HEK293T (cell line): Measurements from ENCODE around the gene SLC6A7.

ENCODE experiments used
- CTCF ChIA-PET: fragments of 350-600 bp; formaldehyde crosslinking; extraction: SDS; loops from one replicate; lab custom pipeline; 2021; ENCODE audit warnings: antibody characterized with exemption, inconsistent platforms; lab: Yijun Ruan, JAX
- POLR2A ChIA-PET: fragments of 350-600 bp; formaldehyde crosslinking; extraction: SDS; loops from one replicate; lab custom pipeline; 2020; ENCODE audit warnings: antibody characterized with exemption, inconsistent platforms; lab: Yijun Ruan, JAX
- DNase-seq: peaks from one replicate; pipeline ENCODE4 v3.0.0; 2012; ENCODE audit warnings: mixed read lengths; ENCODE audit errors: extremely low spot score
- ARNT ChIP-seq: fragments of 450-650 bp; IDR thresholded peaks from 2 replicates; pipeline ENCODE4 v1.6.1; 2017; ENCODE audit warnings: mild to moderate bottlenecking
- BHLHE40 ChIP-seq: fragments of 450-650 bp; IDR thresholded peaks from 2 replicates; pipeline ENCODE4 v1.6.1; 2016; ENCODE audit warnings: mild to moderate bottlenecking, moderate library complexity, borderline replicate concordance
- CTBP1 ChIP-seq: fragments of 450-650 bp; IDR thresholded peaks from 2 replicates; pipeline ENCODE4 v1.6.1; 2016; ENCODE audit warnings: borderline replicate concordance
- ELF4 ChIP-seq: fragments of 450-650 bp; IDR thresholded peaks from 2 replicates; pipeline ENCODE4 v1.6.1; 2017; ENCODE audit warnings: antibody characterized with exemption
- FOXA1 ChIP-seq: fragments of 450-650 bp; IDR thresholded peaks from 2 replicates; pipeline ENCODE4 v1.6.1; 2016; ENCODE audit warnings: mild to moderate bottlenecking
- FOXK2 ChIP-seq: fragments of 450-650 bp; IDR thresholded peaks from 2 replicates; pipeline ENCODE4 v1.6.1; 2016; ENCODE audit warnings: mild to moderate bottlenecking
- FOXM1 ChIP-seq: fragments of 450-650 bp; IDR thresholded peaks from 2 replicates; pipeline ENCODE4 v1.6.1; 2017; ENCODE audit warnings: mild to moderate bottlenecking, borderline replicate concordance
- HDGF ChIP-seq: fragments of 450-650 bp; IDR thresholded peaks from 2 replicates; pipeline ENCODE4 v1.6.1; 2017; ENCODE audit warnings: antibody characterized with exemption, borderline replicate concordance
- L3MBTL2 ChIP-seq: fragments of 450-650 bp; conservative IDR thresholded peaks from 2 replicates; pipeline ENCODE4 v1.6.1; 2016; ENCODE audit warnings: mild to moderate bottlenecking
- LEF1 ChIP-seq: fragments of 450-650 bp; IDR thresholded peaks from 2 replicates; pipeline ENCODE4 v1.6.1; 2017; ENCODE audit warnings: mild to moderate bottlenecking, borderline replicate concordance
- NFRKB ChIP-seq: fragments of 450-650 bp; IDR thresholded peaks from 2 replicates; pipeline ENCODE4 v1.6.1; 2016; ENCODE audit warnings: mild to moderate bottlenecking, moderate library complexity
- PKNOX1 ChIP-seq: fragments of 450-650 bp; IDR thresholded peaks from 2 replicates; pipeline ENCODE4 v1.6.1; 2016
- SP1 ChIP-seq: fragments of 450-650 bp; IDR thresholded peaks from 2 replicates; pipeline ENCODE4 v1.6.1; 2017
- SUZ12 ChIP-seq: fragments of 450-650 bp; IDR thresholded peaks from 2 replicates; pipeline ENCODE4 v1.6.1; 2016; ENCODE audit warnings: mild to moderate bottlenecking
- TARDBP ChIP-seq: fragments of 450-650 bp; IDR thresholded peaks from 2 replicates; pipeline ENCODE4 v1.6.1; 2016
- ZNF384 ChIP-seq: fragments of 450-650 bp; IDR thresholded peaks from 2 replicates; pipeline ENCODE4 v1.6.1; 2016

SLC6A7 gene

GRCh38 chr5:150249744-150250143 is 59.9 kb downstream of the SLC6A7 start:
- DNase-seq, result no peak
- ChIA-PET CTCF (no interaction called here), POLR2A (no interaction called here)
- TF ChIP-seq SP1 (no peak), SUZ12 (no peak), LEF1 (no peak), ARNT (no peak), L3MBTL2 (no peak), BHLHE40 (no peak), PKNOX1 (no peak), FOXA1 (no peak), HDGF (no peak), CTBP1 (no peak), ZNF384 (no peak), FOXK2 (no peak), TARDBP (no peak), FOXM1 (no peak)

GRCh38 chr5:150251504-150251903 is 61.6 kb downstream of the SLC6A7 start:
- TF ChIP-seq SP1 (no peak), LEF1 (no peak), TARDBP (no peak), FOXM1 (no peak), ELF4 (no peak), NFRKB (no peak), FOXK2 (no peak), ARNT (no peak), SUZ12 (no peak), FOXA1 (no peak), HDGF (no peak), PKNOX1 (no peak), L3MBTL2 (no peak), BHLHE40 (no peak), CTBP1 (no peak), ZNF384 (no peak)
- no peak for DNase-seq
- POLR2A ChIA-PET, result no interaction called here
- CTCF ChIA-PET, result no interaction called here

- ChIA-PET POLR2A (no interaction called here), CTCF (no interaction called here)
- DNase-seq, result no peak
- TF ChIP-seq SP1 (no peak), ZNF384 (no peak), HDGF (no peak)
Measured at GRCh38 chr5:150252489-150252888, 62.6 kb downstream of the SLC6A7 start.

- POLR2A ChIA-PET, result no interaction called here
- TF ChIP-seq L3MBTL2 (no peak), CTBP1 (no peak), FOXA1 (no peak), BHLHE40 (no peak), FOXK2 (no peak), FOXM1 (no peak), HDGF (no peak), PKNOX1 (no peak), LEF1 (no peak), TARDBP (no peak), SP1 (no peak), NFRKB (no peak), ELF4 (no peak), SUZ12 (no peak), ZNF384 (no peak)
- no peak for DNase-seq
- CTCF ChIA-PET, result no interaction called here
Measured at GRCh38 chr5:150253416-150254208, 63.8 kb downstream of the SLC6A7 start.

GRCh38 chr5:150254363-150254762 is 64.5 kb downstream of the SLC6A7 start:
- CTCF ChIA-PET, result interaction anchor here (0.6 kb wide), 2 partner anchors 45 to 95 kb away, joined by 3 read pairs; no protein-coding TSS in a partner anchor
- no peak for DNase-seq
- POLR2A ChIA-PET, result no interaction called here
- TF ChIP-seq BHLHE40 (no peak), HDGF (no peak), ARNT (no peak), ELF4 (no peak), FOXM1 (no peak), SP1 (no peak), FOXK2 (no peak), CTBP1 (no peak), L3MBTL2 (no peak), NFRKB (no peak), PKNOX1 (no peak), TARDBP (no peak), ZNF384 (no peak), SUZ12 (no peak), FOXA1 (no peak)
